ENCODE data around the gene POU2F3. TPM values are rescaled to one million over a fixed set of nuclear protein-coding genes. Genes with fewer than 3 reads are reported as not detected.

POU2F3 gene
- total RNA-seq, 2 donors from 2014 or later, result 0.77 to 1.5 TPM

GRCh38 chr11:120241277-120241676 is 1.3 kb downstream of the POU2F3 start:
- Histone ChIP-seq H3K27ac (no peak overlapping the region), H3K9ac (ENCODE audit: low read depth in 2 of 2, low read length in 2 of 2) (no peak overlapping the region), H3K4me3 (no peak overlapping the region), H3K4me1 (no peaks in the 10 kb centered on the region), H3K27me3 (peaks cover 19% of the 10 kb centered on the region), H3K36me3 (no peaks in the 10 kb centered on the region), H3K9me3 (no peaks in the 10 kb centered on the region)
- intact Hi-C loops (cut with DNase I), result no loop called here
- TF ChIP-seq, protein P1, sequence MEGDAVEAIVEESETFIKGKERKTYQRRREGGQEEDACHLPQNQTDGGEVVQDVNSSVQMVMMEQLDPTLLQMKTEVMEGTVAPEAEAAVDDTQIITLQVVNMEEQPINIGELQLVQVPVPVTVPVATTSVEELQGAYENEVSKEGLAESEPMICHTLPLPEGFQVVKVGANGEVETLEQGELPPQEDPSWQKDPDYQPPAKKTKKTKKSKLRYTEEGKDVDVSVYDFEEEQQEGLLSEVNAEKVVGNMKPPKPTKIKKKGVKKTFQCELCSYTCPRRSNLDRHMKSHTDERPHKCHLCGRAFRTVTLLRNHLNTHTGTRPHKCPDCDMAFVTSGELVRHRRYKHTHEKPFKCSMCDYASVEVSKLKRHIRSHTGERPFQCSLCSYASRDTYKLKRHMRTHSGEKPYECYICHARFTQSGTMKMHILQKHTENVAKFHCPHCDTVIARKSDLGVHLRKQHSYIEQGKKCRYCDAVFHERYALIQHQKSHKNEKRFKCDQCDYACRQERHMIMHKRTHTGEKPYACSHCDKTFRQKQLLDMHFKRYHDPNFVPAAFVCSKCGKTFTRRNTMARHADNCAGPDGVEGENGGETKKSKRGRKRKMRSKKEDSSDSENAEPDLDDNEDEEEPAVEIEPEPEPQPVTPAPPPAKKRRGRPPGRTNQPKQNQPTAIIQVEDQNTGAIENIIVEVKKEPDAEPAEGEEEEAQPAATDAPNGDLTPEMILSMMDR (IDR thresholded peaks at IDR 0.05), result no peak
- no peak for DNase-seq

DNA sequence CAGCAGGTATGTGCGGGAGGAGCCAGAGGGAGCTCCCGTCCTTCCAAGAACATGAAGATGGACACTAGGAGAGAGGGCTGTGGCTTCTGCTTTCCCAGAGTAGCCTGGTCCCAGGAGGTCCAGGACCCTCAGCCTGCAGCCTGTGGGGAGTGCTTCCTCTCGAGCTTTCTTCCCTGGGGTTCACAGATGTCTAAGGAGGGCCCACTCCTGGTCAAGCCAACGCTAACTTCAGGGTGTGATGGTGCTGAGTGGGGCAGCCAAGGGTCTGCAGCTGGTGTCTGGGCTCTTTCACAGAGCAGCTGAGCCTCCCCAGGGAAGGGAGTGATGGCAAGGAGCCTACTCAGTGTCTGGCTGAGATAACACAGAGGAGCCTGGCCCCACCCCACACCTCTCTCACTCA is 3.3 kb downstream of the POU2F3 start:
- Histone ChIP-seq H3K9ac (ENCODE audit: low read depth in 2 of 2, low read length in 2 of 2) (no peak overlapping the region), H3K9me3 (no peaks in the 10 kb centered on the region), H3K27ac (no peak overlapping the region), H3K4me3 (no peak overlapping the region), H3K36me3 (no peaks in the 10 kb centered on the region), H3K27me3 (peaks cover 19% of the 10 kb centered on the region), H3K4me1 (no peaks in the 10 kb centered on the region)
- no peak for DNase-seq
- intact Hi-C loops (cut with DNase I), result no loop called here
- TF ChIP-seq, protein P1 (IDR thresholded peaks at IDR 0.05), result no peak

DNA sequence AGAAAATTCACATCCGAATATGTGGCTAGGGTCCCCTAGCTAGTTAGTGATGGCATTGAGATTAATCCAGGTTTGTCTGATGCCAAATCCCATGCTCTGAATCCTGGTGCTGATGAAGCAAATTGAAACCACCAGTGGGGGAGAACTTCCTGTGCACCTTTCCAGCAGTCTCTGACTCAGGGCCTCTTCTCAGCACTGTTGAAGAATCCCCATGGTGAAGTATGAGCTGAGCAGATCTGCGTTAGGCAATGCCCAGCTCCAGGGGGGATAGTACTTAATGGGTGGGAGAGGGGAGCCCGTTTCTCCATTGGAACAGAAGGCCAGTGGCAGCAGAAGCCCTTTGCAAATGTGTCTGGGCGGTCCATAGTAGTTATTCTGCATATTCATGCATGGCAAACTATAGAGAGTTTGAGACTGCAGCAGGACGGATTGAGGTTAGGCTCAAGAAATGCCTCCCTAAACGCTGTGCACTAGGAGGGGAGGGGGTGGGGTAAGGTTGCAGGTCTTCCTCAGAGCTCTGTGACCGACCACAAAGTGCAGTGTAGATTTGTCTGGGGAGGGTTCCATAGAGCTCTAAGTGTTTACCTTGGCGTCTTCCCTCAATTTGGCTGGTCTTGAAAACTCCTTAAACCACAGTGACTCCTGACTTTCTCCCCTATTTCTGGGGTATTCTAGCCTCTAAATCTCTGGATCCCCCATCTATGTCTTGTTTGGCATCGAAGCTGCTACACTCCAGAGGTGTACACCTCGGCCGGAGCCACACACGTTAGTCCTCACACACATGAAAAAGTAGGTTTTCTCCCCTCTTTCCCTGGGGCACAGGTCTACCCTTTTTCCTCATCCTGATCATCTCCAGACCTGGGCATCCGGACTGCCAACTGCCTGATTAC is 4.8 kb downstream of the POU2F3 start:
- DNase-seq, result no peak
- H3K4me1 ChIP-seq, result no peaks in the 10 kb centered on the region
- H3K27me3 ChIP-seq, result peaks cover 16% of the 10 kb centered on the region
- H3K4me3 ChIP-seq, result no peak overlapping the region
- no peak overlapping the region for H3K9ac ChIP-seq (ENCODE audit: low read depth in 2 of 2, low read length in 2 of 2)
- H3K36me3 ChIP-seq, result no peaks in the 10 kb centered on the region
- TF ChIP-seq, protein P1 (IDR thresholded peaks at IDR 0.05), result no peak
- no peak overlapping the region for H3K27ac ChIP-seq
- intact Hi-C loops (cut with DNase I), result no loop called here
- no peaks in the 10 kb centered on the region for H3K9me3 ChIP-seq

GRCh38 chr11:120245434-120245833 is 5.5 kb downstream of the POU2F3 start:
- intact Hi-C loops (cut with DNase I), result no loop called here
- Histone ChIP-seq H3K4me3 (no peak overlapping the region), H3K27me3 (peaks cover 9% of the 10 kb centered on the region), H3K4me1 (no peaks in the 10 kb centered on the region), H3K9me3 (no peaks in the 10 kb centered on the region), H3K36me3 (no peaks in the 10 kb centered on the region), H3K27ac (no peak overlapping the region), H3K9ac (ENCODE audit: low read depth in 2 of 2, low read length in 2 of 2) (no peak overlapping the region)
- DNase-seq, result no peak
- TF ChIP-seq, protein P1 (IDR thresholded peaks at IDR 0.05), result no peak

- Histone ChIP-seq H3K4me3 (no peak overlapping the region), H3K27me3 (no peaks in the 10 kb centered on the region), H3K9ac (ENCODE audit: low read depth in 2 of 2, low read length in 2 of 2) (no peak overlapping the region), H3K4me1 (no peaks in the 10 kb centered on the region), H3K36me3 (no peaks in the 10 kb centered on the region), H3K27ac (no peak overlapping the region), H3K9me3 (no peaks in the 10 kb centered on the region)
- TF ChIP-seq, protein P1 (IDR thresholded peaks at IDR 0.05), result no peak
- intact Hi-C loops (cut with DNase I), result no loop called here
- no peak for DNase-seq
Observed at GRCh38 chr11:120248551-120249278, 8.8 kb downstream of the POU2F3 start.
